Kidney (tissue), 14 donors: Measurements from ENCODE around the gene GPX3. TPM values are rescaled to one million over a fixed set of nuclear protein-coding genes. Genes with fewer than 3 reads are reported as not detected.

ENCODE experiments used
- DNase-seq, 5 donors: peaks; one replicate each; pipeline ENCODE4 v3.0.0-alpha.2; 2013 to 2020
- FAIRE-seq: peaks from 2 replicates; lab custom pipeline; 2012; peaks lifted over from hg19 to GRCh38; lab: Jason Lieb, UNC
- H3K27ac ChIP-seq, 2 donors: one replicate each; pipeline ENCODE4 v1.7.0; 2013; ENCODE audit warnings: low read depth in 2 of 2, low read length in 2 of 2, inconsistent platforms in 1 of 2
- H3K27me3 ChIP-seq: one replicate; pipeline ENCODE4 v1.7.1; 2013; ENCODE audit warnings: low read length, inconsistent platforms; ENCODE audit not compliant: control insufficient read depth, insufficient read depth
- H3K36me3 ChIP-seq, 3 donors: one replicate each; pipeline versions ENCODE4 v1.7.0 to v1.7.1; 2013; ENCODE audit warnings: low read length in 3 of 3, control low read depth in 1 of 3, inconsistent platforms in 1 of 3; ENCODE audit not compliant: insufficient read depth in 3 of 3, control insufficient read depth in 2 of 3
- H3K4me1 ChIP-seq, 3 donors: one replicate each; pipeline versions ENCODE4 v1.7.0 to v1.7.1; 2013; ENCODE audit warnings: low read length in 3 of 3, inconsistent platforms in 1 of 3, low read depth in 1 of 3; ENCODE audit not compliant: control insufficient read depth in 2 of 3, insufficient read depth in 2 of 3
- H3K4me3 ChIP-seq, 3 donors: one replicate each; pipeline versions ENCODE4 v1.7.0 to v1.8.1; 2013; ENCODE audit warnings: low read length in 3 of 3, control low read depth in 1 of 3, inconsistent platforms in 1 of 3
- H3K9ac ChIP-seq, 3 donors: one replicate each; pipeline versions ENCODE4 v1.7.0 to v1.7.1; 2013; ENCODE audit warnings: low read length in 3 of 3, control low read depth in 1 of 3, inconsistent platforms in 1 of 3
- H3K9me3 ChIP-seq, 3 donors: one replicate each; pipeline versions ENCODE4 v1.7.0 to v1.7.1; 2013; ENCODE audit warnings: low read length in 3 of 3, control low read depth in 1 of 3, inconsistent platforms in 1 of 3; ENCODE audit not compliant: control insufficient read depth in 2 of 3, insufficient read depth in 1 of 3
- CTCF ChIP-seq: IDR thresholded peaks from 3 replicates; pipeline ENCODE4 v1.5.1; 2012; ENCODE audit warnings: mild to moderate bottlenecking, moderate library complexity, borderline replicate concordance; ENCODE audit not compliant: insufficient read depth; ENCODE audit errors: extremely low read depth
- intact Hi-C: fragments of 100-400 bp; cut with DNase I; formaldehyde crosslinking; loops from one replicate; pipeline ENCODE4 v1.11.1; 2022
- polyA plus RNA-seq: library from polyadenylated mRNA; stranded (reverse); fragments of 350-450 nt; fragmentation: Illumina TruSeq; extraction: RNeasy Lipid Tissue Mini Kit (QIAGEN cat#74804); gene quantifications from one replicate; pipeline ENCODE4 v1.2.3, GENCODE V29; 2014; ENCODE audit warnings: low read depth, low replicate concordance; ENCODE audit not compliant: insufficient read depth
- total RNA-seq: library from RNA; stranded (reverse); fragmentation: NEBNext Ultra II Directional; extraction: Animal tissue kit (Norgen Biotek cat#: 25700); gene quantifications from one replicate; pipeline ENCODE4 v1.2.1, GENCODE V29; 2021
- donor health status: control.
- donor health status: control.
- donor health status: control.
- donor health status: control.
- donor health status: control.
- donor health status: DM: yes; HTN: yes; CAD: no.
- donor health status: Normal renal cell carcinoma (clear cell type).

Gene GPX3
- total and polyA plus RNA-seq, 2 donors from 2014 or later, result 1,327 to 27,893 TPM

GRCh38 chr5:151038801-151039238, 18.4 kb downstream of the GPX3 start:
- Histone ChIP-seq H3K4me3 (no peak overlapping the region), H3K36me3 (peaks cover 8 to 73% (median 46%) of the 10 kb centered on the region in 3 donors), H3K27me3 (no peaks in the 10 kb centered on the region), H3K9ac (peak overlapping the region in 1 of 3 donors; percentile 13), H3K27ac (peak overlapping the region; percentile 73 to 75), H3K9me3 (no peaks in the 10 kb centered on the region), H3K4me1 (peaks cover 0 to 50% (median 41%) of the 10 kb centered on the region in 3 donors)
- peak in 1 of 5 donors; percentile 63 for DNase-seq
- TF ChIP-seq CTCF, result no peak
- intact Hi-C loops, result no loop called here
- no peak for FAIRE-seq

GRCh38 chr5:151039665-151040064, 19.3 kb downstream of the GPX3 start:
- peaks cover 0 to 50% (median 41%) of the 10 kb centered on the region in 3 donors for H3K4me1 ChIP-seq
- intact Hi-C loops, result no loop called here
- no peaks in the 10 kb centered on the region for H3K9me3 ChIP-seq
- peak overlapping the region in 1 of 3 donors; percentile 1 for H3K9ac ChIP-seq
- no peaks in the 10 kb centered on the region for H3K27me3 ChIP-seq
- H3K27ac ChIP-seq, result peak overlapping the region; percentile 37 to 63
- no peak for FAIRE-seq
- TF ChIP-seq CTCF, result no peak
- H3K36me3 ChIP-seq, result peaks cover 8 to 71% (median 41%) of the 10 kb centered on the region in 3 donors
- DNase-seq, result peak in 1 of 5 donors; percentile 55
- no peak overlapping the region for H3K4me3 ChIP-seq

GRCh38 chr5:151040211-151040747, 19.9 kb downstream of the GPX3 start:
- Histone ChIP-seq H3K27ac (peak overlapping the region; percentile 37 to 63), H3K36me3 (peaks cover 8 to 68% (median 40%) of the 10 kb centered on the region in 3 donors), H3K27me3 (no peaks in the 10 kb centered on the region), H3K4me3 (no peak overlapping the region), H3K4me1 (peaks cover 0 to 50% (median 41%) of the 10 kb centered on the region in 3 donors), H3K9ac (peak overlapping the region in 1 of 3 donors; percentile 17), H3K9me3 (no peaks in the 10 kb centered on the region)
- no peak for TF ChIP-seq CTCF
- DNase-seq (peak in 1 of 5 donors; percentile 55), FAIRE-seq (no peak)
- intact Hi-C loops, result no loop called here
